Liver (tissue), 9 donors: Measurements from ENCODE around the gene ASCC1. TPM values are rescaled to one million over a fixed set of nuclear protein-coding genes. Genes with fewer than 3 reads are reported as not detected.

Source experiments
- DNase-seq: peaks from one replicate; pipeline ENCODE4 v3.0.0-alpha.2; 2017; ENCODE audit warnings: low spot score
- H3K27ac ChIP-seq, 2 donors: one replicate each; pipeline ENCODE4 v1.7.0; 2013; ENCODE audit warnings: inconsistent platforms in 2 of 2, low read length in 2 of 2, control low read depth in 1 of 2, low read depth in 1 of 2, mild to moderate bottlenecking in 1 of 2
- H3K27me3 ChIP-seq, 4 donors: one replicate each; pipeline versions ENCODE4 v1.6.1 to v1.7.0; 2013; ENCODE audit warnings: low read length in 3 of 4, inconsistent platforms in 1 of 4, mild to moderate bottlenecking in 1 of 4, moderate library complexity in 1 of 4; ENCODE audit not compliant: control insufficient read depth in 4 of 4, insufficient read depth in 4 of 4
- H3K36me3 ChIP-seq, 4 donors: one replicate each; pipeline versions ENCODE4 v1.6.1 to v1.7.0; 2013; ENCODE audit warnings: low read length in 3 of 4, mild to moderate bottlenecking in 3 of 4, low read depth in 1 of 4, moderate library complexity in 1 of 4; ENCODE audit not compliant: control insufficient read depth in 4 of 4, insufficient read depth in 3 of 4
- H3K4me1 ChIP-seq, 4 donors: one replicate each; pipeline versions ENCODE4 v1.6.1 to v1.7.0; 2013; ENCODE audit warnings: low read length in 3 of 4, mild to moderate bottlenecking in 3 of 4, moderate library complexity in 1 of 4; ENCODE audit not compliant: control insufficient read depth in 4 of 4, insufficient read depth in 4 of 4
- H3K4me3 ChIP-seq, 3 donors: one replicate each; pipeline versions ENCODE4 v1.6.1 to v1.7.0; 2013; ENCODE audit warnings: low read length in 3 of 3, control low read depth in 1 of 3, low read depth in 1 of 3, mild to moderate bottlenecking in 1 of 3
- H3K9ac ChIP-seq, 2 donors: one replicate each; pipeline ENCODE4 v1.7.0; 2013; ENCODE audit warnings: low read length in 2 of 2, mild to moderate bottlenecking in 2 of 2, moderate library complexity in 2 of 2, control low read depth in 1 of 2, low read depth in 1 of 2
- H3K9me3 ChIP-seq, 4 donors: one replicate each; pipeline versions ENCODE4 v1.6.1 to v1.7.0; 2013; ENCODE audit warnings: low read length in 3 of 4; ENCODE audit not compliant: control insufficient read depth in 4 of 4
- EGR1 ChIP-seq, 2 donors: IDR thresholded peaks; 2 replicates each; pipeline ENCODE4 v1.6.1; 2016 to 2018; ENCODE audit warnings: antibody characterized with exemption in 2 of 2, low read depth in 2 of 2
- FOXA1 ChIP-seq: IDR thresholded peaks from 2 replicates; pipeline ENCODE4 v1.6.1; 2016; ENCODE audit warnings: antibody characterized with exemption
- FOXA2 ChIP-seq: IDR thresholded peaks from 2 replicates; pipeline ENCODE4 v1.6.1; 2016; ENCODE audit warnings: antibody characterized with exemption
- HNF4A ChIP-seq, 2 donors: conservative IDR thresholded peaks; 2 replicates each; pipeline ENCODE4 v1.6.1; 2016; ENCODE audit warnings: antibody characterized with exemption in 2 of 2, mild to moderate bottlenecking in 2 of 2
- HNF4G ChIP-seq: IDR thresholded peaks from 2 replicates; pipeline ENCODE4 v1.6.1; 2016; ENCODE audit warnings: antibody characterized with exemption
- JUND ChIP-seq, 2 donors: IDR thresholded peaks; 2 replicates each; pipeline ENCODE4 v1.6.1; 2016; ENCODE audit warnings: antibody characterized with exemption in 2 of 2
- NR2F2 ChIP-seq: IDR thresholded peaks from 2 replicates; pipeline ENCODE4 v1.6.1; 2016; ENCODE audit warnings: antibody characterized with exemption
- RAD21 ChIP-seq, 2 donors: IDR thresholded peaks; 2 replicates each; pipeline ENCODE4 v1.6.1; 2016; ENCODE audit warnings: antibody characterized with exemption in 2 of 2, mild to moderate bottlenecking in 2 of 2
- RXRA ChIP-seq, 2 donors: IDR thresholded peaks; 2 replicates each; pipeline ENCODE4 v1.6.1; 2017 to 2018; ENCODE audit warnings: antibody characterized with exemption in 2 of 2, mild to moderate bottlenecking in 1 of 2
- SP1 ChIP-seq: IDR thresholded peaks from 2 replicates; pipeline ENCODE4 v1.6.1; 2018; ENCODE audit warnings: antibody characterized with exemption, mild to moderate bottlenecking
- YY1 ChIP-seq: IDR thresholded peaks from 2 replicates; pipeline ENCODE4 v1.6.1; 2016; ENCODE audit warnings: antibody characterized with exemption, mild to moderate bottlenecking
- WGBS: extraction: QIAGEN DNeasy Blood & Tissue Kit; methylation state at CpG from one replicate; pipeline ENCODE4 v1.1.7; 2013; 5-methylcytosine and 5-hydroxymethylcytosine counted together
- polyA plus RNA-seq, 2 donors: library from polyadenylated mRNA; stranded (reverse) in 1 of 2; unstranded in 1 of 2; fragments of 200-250 nt in 1 of 2; fragments of >200 nt in 1 of 2; fragmentation: Nextera tagmentation in 1 of 2; extraction: Ambion mirVana in 1 of 2; gene quantifications; one replicate each; pipeline versions ENCODE4 v1.2.1 to v1.2.3, GENCODE V29; 2013 to 2015
- total RNA-seq, 2 donors: library from RNA; depleted of rRNA; stranded (reverse); fragments of >200 nt; gene quantifications; one replicate each; pipeline ENCODE4 v1.2.3, GENCODE V29; 2014
- TF ChIP-seq, protein P1 (sequence below): IDR thresholded peaks from 2 replicates; pipeline ENCODE4 v1.6.1; 2016; ENCODE audit warnings: antibody characterized with exemption
- TF ChIP-seq, protein P2 (sequence below): fragments of 150-350 bp; IDR thresholded peaks from 2 replicates; pipeline ENCODE4 v1.5.1; 2017; ENCODE audit warnings: improper control_type of control experiment, low read depth, low read length; ENCODE audit not compliant: missing input control
- TF ChIP-seq, protein P3 (sequence below): IDR thresholded peaks from 2 replicates; pipeline ENCODE4 v1.6.1; 2016; ENCODE audit warnings: antibody characterized with exemption
- TF ChIP-seq, protein P4 (sequence below): IDR thresholded peaks from 2 replicates; pipeline ENCODE4 v1.6.1; 2016; ENCODE audit warnings: antibody characterized with exemption
- TF ChIP-seq, protein P5 (sequence below): IDR thresholded peaks from 2 replicates; pipeline ENCODE4 v1.6.1; 2016; ENCODE audit warnings: antibody characterized with exemption, mild to moderate bottlenecking
- donor health status: healthy.
- donor health status: healthy.
- donor health status: healthy.
- donor health status: healthy.
- donor health status: healthy.

ASCC1 gene
- total and polyA plus RNA-seq, 4 donors: 6.9 to 13.9 (median 10.2) TPM

DNA sequence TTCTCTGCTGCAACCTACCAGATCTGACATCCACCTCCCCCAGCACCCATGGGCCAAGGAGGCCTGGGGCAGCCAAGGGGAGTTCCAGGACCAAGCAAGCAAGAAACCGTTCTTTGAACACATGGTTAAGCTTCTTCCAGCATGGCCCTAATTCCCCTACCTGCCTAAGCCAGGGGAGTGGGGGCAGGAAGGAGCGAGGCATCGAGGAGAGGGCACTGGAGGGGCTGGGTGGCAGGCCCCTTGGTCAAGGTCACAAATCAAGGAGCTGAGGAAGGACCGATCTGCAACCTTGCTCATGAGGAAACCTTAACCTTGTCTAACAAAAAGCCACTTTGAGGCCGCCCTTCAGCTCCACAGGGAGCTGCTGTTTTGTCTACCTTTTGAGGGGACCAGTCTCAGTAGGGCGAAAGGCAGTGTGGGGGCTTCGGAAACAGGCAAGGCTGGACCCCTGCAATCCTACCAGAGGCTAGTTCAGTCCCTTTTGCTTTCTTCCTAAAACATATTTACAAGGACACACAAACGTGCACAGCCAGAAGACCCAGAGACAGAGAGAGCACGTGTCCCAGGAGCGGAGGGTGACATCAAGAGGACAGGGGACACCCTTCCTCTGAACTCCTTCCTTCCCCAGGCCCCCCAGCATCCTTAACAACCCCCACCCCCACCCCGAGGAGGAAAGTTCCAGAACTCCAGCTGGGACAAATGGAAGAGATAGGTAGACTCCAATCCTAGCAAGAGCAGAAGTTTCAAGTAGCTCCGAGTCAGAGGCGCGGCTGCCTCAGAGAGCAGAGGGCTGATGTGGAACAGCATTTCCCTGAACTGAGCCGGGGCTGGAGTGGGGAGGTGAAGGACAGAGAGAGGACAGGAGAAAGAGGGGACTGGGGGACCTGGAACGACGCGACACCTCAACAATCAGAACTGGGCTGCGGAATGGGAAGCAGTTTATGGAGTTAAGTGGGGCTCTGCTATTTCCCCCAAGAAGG lies 155.9 kb downstream of the ASCC1 start:
- TF ChIP-seq FOXA2 (no peak), RXRA (IDR thresholded peaks at IDR 0.05) (no peak), NR2F2 (no peak), YY1 (no peak), HNF4G (no peak), EGR1 (IDR thresholded peaks at IDR 0.05; ENCODE audit: low read depth in 2 of 2) (no peak), SP1 (no peak)
- TF ChIP-seq, protein P1, sequence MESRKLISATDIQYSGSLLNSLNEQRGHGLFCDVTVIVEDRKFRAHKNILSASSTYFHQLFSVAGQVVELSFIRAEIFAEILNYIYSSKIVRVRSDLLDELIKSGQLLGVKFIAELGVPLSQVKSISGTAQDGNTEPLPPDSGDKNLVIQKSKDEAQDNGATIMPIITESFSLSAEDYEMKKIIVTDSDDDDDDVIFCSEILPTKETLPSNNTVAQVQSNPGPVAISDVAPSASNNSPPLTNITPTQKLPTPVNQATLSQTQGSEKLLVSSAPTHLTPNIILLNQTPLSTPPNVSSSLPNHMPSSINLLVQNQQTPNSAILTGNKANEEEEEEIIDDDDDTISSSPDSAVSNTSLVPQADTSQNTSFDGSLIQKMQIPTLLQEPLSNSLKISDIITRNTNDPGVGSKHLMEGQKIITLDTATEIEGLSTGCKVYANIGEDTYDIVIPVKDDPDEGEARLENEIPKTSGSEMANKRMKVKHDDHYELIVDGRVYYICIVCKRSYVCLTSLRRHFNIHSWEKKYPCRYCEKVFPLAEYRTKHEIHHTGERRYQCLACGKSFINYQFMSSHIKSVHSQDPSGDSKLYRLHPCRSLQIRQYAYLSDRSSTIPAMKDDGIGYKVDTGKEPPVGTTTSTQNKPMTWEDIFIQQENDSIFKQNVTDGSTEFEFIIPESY: no peak
- TF ChIP-seq, protein P2, sequence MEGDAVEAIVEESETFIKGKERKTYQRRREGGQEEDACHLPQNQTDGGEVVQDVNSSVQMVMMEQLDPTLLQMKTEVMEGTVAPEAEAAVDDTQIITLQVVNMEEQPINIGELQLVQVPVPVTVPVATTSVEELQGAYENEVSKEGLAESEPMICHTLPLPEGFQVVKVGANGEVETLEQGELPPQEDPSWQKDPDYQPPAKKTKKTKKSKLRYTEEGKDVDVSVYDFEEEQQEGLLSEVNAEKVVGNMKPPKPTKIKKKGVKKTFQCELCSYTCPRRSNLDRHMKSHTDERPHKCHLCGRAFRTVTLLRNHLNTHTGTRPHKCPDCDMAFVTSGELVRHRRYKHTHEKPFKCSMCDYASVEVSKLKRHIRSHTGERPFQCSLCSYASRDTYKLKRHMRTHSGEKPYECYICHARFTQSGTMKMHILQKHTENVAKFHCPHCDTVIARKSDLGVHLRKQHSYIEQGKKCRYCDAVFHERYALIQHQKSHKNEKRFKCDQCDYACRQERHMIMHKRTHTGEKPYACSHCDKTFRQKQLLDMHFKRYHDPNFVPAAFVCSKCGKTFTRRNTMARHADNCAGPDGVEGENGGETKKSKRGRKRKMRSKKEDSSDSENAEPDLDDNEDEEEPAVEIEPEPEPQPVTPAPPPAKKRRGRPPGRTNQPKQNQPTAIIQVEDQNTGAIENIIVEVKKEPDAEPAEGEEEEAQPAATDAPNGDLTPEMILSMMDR: no peak
- TF ChIP-seq, protein P3, sequence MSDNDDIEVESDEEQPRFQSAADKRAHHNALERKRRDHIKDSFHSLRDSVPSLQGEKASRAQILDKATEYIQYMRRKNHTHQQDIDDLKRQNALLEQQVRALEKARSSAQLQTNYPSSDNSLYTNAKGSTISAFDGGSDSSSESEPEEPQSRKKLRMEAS: no peak
- TF ChIP-seq, protein P4, sequence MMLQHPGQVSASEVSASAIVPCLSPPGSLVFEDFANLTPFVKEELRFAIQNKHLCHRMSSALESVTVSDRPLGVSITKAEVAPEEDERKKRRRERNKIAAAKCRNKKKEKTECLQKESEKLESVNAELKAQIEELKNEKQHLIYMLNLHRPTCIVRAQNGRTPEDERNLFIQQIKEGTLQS: no peak
- Histone ChIP-seq H3K9me3 (no peaks in the 10 kb centered on the region), H3K27me3 (no peaks in the 10 kb centered on the region), H3K9ac (no peak overlapping the region), H3K27ac (no peak overlapping the region), H3K4me1 (no peaks in the 10 kb centered on the region), H3K36me3 (no peaks in the 10 kb centered on the region), H3K4me3 (no peak overlapping the region)
- DNase-seq: no peak
- 86% methylated on average over 19 of the region's 19 CpGs for WGBS

DNA sequence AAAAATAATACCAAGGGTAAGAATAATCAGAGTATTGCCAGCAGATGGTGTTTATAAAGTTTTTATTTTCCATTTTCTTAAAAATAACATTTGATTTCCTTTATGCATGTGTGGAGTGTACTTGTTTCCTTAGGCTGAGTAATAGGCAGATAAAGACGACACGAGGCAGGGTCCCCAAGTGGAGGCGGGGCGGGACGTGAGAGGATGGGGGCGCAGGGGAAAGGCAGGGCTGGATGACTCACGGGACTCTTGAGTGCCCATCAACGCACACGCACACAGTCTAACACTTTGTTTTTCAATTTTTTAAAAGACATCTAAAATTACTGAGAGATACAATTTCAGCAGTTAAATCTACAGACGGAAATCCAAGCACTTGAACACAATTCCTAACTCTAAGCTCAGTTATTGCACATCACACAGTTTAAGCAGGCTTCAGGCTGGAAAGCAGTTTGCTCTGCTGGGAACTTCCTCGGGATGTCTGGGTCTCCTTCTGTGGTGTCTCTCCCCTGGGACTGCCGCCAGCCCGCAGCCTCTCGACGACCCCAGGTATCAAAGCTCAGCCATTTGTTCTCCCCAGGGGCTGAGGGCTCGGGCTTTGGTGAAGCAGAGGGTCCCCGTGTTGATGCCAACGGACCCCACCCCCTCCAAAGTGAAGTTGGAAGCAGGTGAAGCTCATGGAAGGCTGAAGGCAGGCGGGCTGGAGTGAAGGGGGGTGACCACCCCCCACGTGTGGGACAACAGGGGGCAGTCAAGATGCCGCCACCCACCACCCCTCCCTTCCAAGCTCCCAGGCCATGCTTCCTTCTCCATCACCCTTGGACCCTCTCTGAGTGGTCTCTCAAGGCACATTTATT lies 156.9 kb downstream of the ASCC1 start:
- H3K27ac ChIP-seq: no peak overlapping the region
- H3K4me1 ChIP-seq: no peaks in the 10 kb centered on the region
- TF ChIP-seq RXRA (IDR thresholded peaks at IDR 0.05) (no peak), NR2F2 (no peak), EGR1 (IDR thresholded peaks at IDR 0.05; ENCODE audit: low read depth in 2 of 2) (no peak), RAD21 (IDR thresholded peaks at IDR 0.05) (no peak), JUND (IDR thresholded peaks at IDR 0.05) (no peak), HNF4A (conservative IDR thresholded peaks at IDR 0.05) (no peak), HNF4G (no peak), FOXA1 (no peak), FOXA2 (no peak), SP1 (no peak)
- TF ChIP-seq, protein P3: no peak
- TF ChIP-seq, protein P4: no peak
- TF ChIP-seq, protein P5, sequence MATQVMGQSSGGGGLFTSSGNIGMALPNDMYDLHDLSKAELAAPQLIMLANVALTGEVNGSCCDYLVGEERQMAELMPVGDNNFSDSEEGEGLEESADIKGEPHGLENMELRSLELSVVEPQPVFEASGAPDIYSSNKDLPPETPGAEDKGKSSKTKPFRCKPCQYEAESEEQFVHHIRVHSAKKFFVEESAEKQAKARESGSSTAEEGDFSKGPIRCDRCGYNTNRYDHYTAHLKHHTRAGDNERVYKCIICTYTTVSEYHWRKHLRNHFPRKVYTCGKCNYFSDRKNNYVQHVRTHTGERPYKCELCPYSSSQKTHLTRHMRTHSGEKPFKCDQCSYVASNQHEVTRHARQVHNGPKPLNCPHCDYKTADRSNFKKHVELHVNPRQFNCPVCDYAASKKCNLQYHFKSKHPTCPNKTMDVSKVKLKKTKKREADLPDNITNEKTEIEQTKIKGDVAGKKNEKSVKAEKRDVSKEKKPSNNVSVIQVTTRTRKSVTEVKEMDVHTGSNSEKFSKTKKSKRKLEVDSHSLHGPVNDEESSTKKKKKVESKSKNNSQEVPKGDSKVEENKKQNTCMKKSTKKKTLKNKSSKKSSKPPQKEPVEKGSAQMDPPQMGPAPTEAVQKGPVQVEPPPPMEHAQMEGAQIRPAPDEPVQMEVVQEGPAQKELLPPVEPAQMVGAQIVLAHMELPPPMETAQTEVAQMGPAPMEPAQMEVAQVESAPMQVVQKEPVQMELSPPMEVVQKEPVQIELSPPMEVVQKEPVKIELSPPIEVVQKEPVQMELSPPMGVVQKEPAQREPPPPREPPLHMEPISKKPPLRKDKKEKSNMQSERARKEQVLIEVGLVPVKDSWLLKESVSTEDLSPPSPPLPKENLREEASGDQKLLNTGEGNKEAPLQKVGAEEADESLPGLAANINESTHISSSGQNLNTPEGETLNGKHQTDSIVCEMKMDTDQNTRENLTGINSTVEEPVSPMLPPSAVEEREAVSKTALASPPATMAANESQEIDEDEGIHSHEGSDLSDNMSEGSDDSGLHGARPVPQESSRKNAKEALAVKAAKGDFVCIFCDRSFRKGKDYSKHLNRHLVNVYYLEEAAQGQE: no peak

More for the DNA sequence above, 156.9 kb downstream of the ASCC1 start:
- no peak overlapping the region for H3K4me3 ChIP-seq
- H3K36me3 ChIP-seq: no peaks in the 10 kb centered on the region
- H3K27me3 ChIP-seq: no peaks in the 10 kb centered on the region
- H3K9me3 ChIP-seq: no peaks in the 10 kb centered on the region
- no peak overlapping the region for H3K9ac ChIP-seq
- WGBS: 70% methylated on average over 21 of the region's 21 CpGs
- DNase-seq: no peak
